NCI-H345 treated with DMSO at 0.1 percent for 48 hours (cell line): ENCODE results near the gene C14orf119.

Source experiments
- DNase-seq: peaks from one replicate; lab custom pipeline; 2025; ENCODE audit not compliant: unreplicated experiment; lab: John Stamatoyannopoulos, UW

The C14orf119 gene

GRCh38 chr14:23060536-23061260 lies 34.6 kb upstream of the C14orf119 start:
- DNase-seq = no peak

GRCh38 chr14:23062002-23062401 lies 33.3 kb upstream of the C14orf119 start:
- DNase-seq = no peak

GRCh38 chr14:23063601-23064000 lies 31.7 kb upstream of the C14orf119 start:
- no peak for DNase-seq

- DNase-seq = no peak
These were observed 28.9 kb upstream of the C14orf119 start for GRCh38 chr14:23066368-23066767.

GRCh38 chr14:23066855-23067744 lies 28.2 kb upstream of the C14orf119 start:
- no peak for DNase-seq

- DNase-seq = no peak
These were observed 27.2 kb upstream of the C14orf119 start for GRCh38 chr14:23067847-23068788.

- no peak for DNase-seq
These were observed 26.4 kb upstream of the C14orf119 start for GRCh38 chr14:23068789-23069412.

- no peak for DNase-seq
These were observed 25.9 kb upstream of the C14orf119 start for GRCh38 chr14:23069413-23069806.

- DNase-seq = no peak
These were observed 24.8 kb upstream of the C14orf119 start for GRCh38 chr14:23070262-23071129.

GRCh38 chr14:23071244-23071920 lies 23.9 kb upstream of the C14orf119 start:
- no peak for DNase-seq

GRCh38 chr14:23071921-23072539 lies 23.3 kb upstream of the C14orf119 start:
- no peak for DNase-seq

- DNase-seq = no peak
These were observed 20.4 kb upstream of the C14orf119 start for GRCh38 chr14:23074906-23075305.

GRCh38 chr14:23076785-23077408 lies 18.4 kb upstream of the C14orf119 start:
- no peak for DNase-seq

- DNase-seq = no peak
These were observed 17.3 kb upstream of the C14orf119 start for GRCh38 chr14:23077962-23078361.

GRCh38 chr14:23078692-23079116 lies 16.6 kb upstream of the C14orf119 start:
- no peak for DNase-seq

- no peak for DNase-seq
These were observed 15.6 kb upstream of the C14orf119 start for GRCh38 chr14:23079716-23080115.

- no peak for DNase-seq
These were observed 14.8 kb upstream of the C14orf119 start for GRCh38 chr14:23080474-23080873.

- no peak for DNase-seq
These were observed 9.8 kb upstream of the C14orf119 start for GRCh38 chr14:23085458-23085857.
